HCT116 (cell line): ENCODE results near the gene SLC28A3. TPM values are rescaled to one million over a fixed set of nuclear protein-coding genes. Genes with fewer than 3 reads are reported as not detected.

Experiments
- ATAC-seq: fragments of 200-7000 bp; cut with Tn5 transposase; 2 replicates; pipeline ENCODE4 v1.9.1; 2020; ENCODE audit warnings: mild to moderate bottlenecking, moderate library complexity
- BruUV-seq: library from RNA; stranded (reverse); fragments of 400-500 nt; replicated peaks from 2 replicates; lab custom pipeline; 2021; lab: Mats Ljungman, UMichigan
- CTCF ChIA-PET: fragments of 300-600 bp; sonication (Branson Sonifier 250); formaldehyde crosslinking; loops from one replicate; lab custom pipeline; 2021; ENCODE audit warnings: antibody characterized with exemption; lab: Charles Lee
- POLR2A ChIA-PET: fragments of 300-600, 350-600 bp; sonication (Branson Sonifier 250); formaldehyde crosslinking; loops from one replicate; lab custom pipeline; 2021; ENCODE audit warnings: antibody characterized with exemption; lab: Charles Lee
- RAD21 ChIA-PET, 2 experiments: fragments of 300-600 bp; sonication (Branson Sonifier 250); formaldehyde crosslinking; loops; one replicate each; lab custom pipeline; 2023; ENCODE audit warnings: low total read pairs in 2 of 2; ENCODE audit not compliant: uncharacterized antibody in 2 of 2, unreplicated experiment in 2 of 2, low non-redundant PET in 1 of 2; lab: Charles Lee
- DNase-seq: peaks from one replicate; pipeline ENCODE4 v3.0.0-alpha.2; 2010; ENCODE audit warnings: low read depth, low spot score
- H2AFZ ChIP-seq: fragments of 200-600 bp; shearing (Covaris generic), sonication (generic); 2 replicates; pipeline ENCODE4 v1.6.1; 2017; ENCODE audit warnings: low read depth, mixed run types, mixed read lengths, antibody characterized with exemption, low read length; ENCODE audit not compliant: poor library complexity, severe bottlenecking
- H3K27ac ChIP-seq: 2 replicates; pipeline ENCODE4 v1.5.1; 2012; ENCODE audit warnings: low read depth, low read length
- H3K27me3 ChIP-seq: fragments of 200-600 bp; sonication (generic); 2 replicates; pipeline ENCODE4 v1.6.1; 2016; ENCODE audit warnings: mixed run types, low read length, mixed read lengths; ENCODE audit not compliant: insufficient read depth
- H3K36me3 ChIP-seq, 2 experiments: fragments of 200-500 bp in 1 of 2; fragments of 200-600 bp in 1 of 2; sonication (Bioruptor generic) in 1 of 2; sonication (generic) in 1 of 2; 2 replicates each; pipeline versions ENCODE4 v1.5.1 to v1.6.1; 2014 to 2016; ENCODE audit warnings: low read length in 2 of 2, inconsistent platforms in 1 of 2, mixed read lengths in 1 of 2, mixed run types in 1 of 2; ENCODE audit not compliant: insufficient read depth in 2 of 2, control insufficient read depth in 1 of 2
- H3K4me1 ChIP-seq, 2 experiments: fragments of 200-600 bp in 1 of 2; sonication (generic) in 1 of 2; 2 replicates each; pipeline versions ENCODE4 v1.5.1 to v1.6.1; 2012 to 2017; ENCODE audit warnings: low read length in 2 of 2, inconsistent platforms in 1 of 2, mild to moderate bottlenecking in 1 of 2, mixed read lengths in 1 of 2, mixed run types in 1 of 2, moderate library complexity in 1 of 2; ENCODE audit not compliant: insufficient read depth in 2 of 2, control insufficient read depth in 1 of 2
- H3K4me2 ChIP-seq: fragments of 200-600 bp; sonication (generic); 2 replicates; pipeline ENCODE4 v1.6.1; 2017; ENCODE audit warnings: mixed run types, low read length, mixed read lengths
- H3K4me3 ChIP-seq, 2 experiments: fragments of 200-600 bp in 1 of 2; sonication (generic) in 1 of 2; replicated peaks in 1 of 2; 2 replicates each; pipeline ENCODE4 v1.5.1; 2011 to 2016; ENCODE audit warnings: low read length in 2 of 2, control low read depth in 1 of 2, low read depth in 1 of 2, mild to moderate bottlenecking in 1 of 2, mixed read lengths in 1 of 2, mixed run types in 1 of 2
- H3K79me2 ChIP-seq: fragments of 200-600 bp; sonication (generic); 2 replicates; pipeline ENCODE4 v1.6.1; 2017; ENCODE audit warnings: mild to moderate bottlenecking, mixed run types, low read length, moderate library complexity, mixed read lengths; ENCODE audit not compliant: insufficient read depth
- H3K9ac ChIP-seq: fragments of 200-600 bp; sonication (generic); 2 replicates; pipeline ENCODE4 v1.6.1; 2016; ENCODE audit warnings: low read length, mixed read lengths
- H3K9me2 ChIP-seq: fragments of 200-600 bp; sonication (generic), shearing (Covaris generic); 2 replicates; pipeline ENCODE4 v1.6.1; 2017; ENCODE audit warnings: mixed run types, mild to moderate bottlenecking, moderate library complexity; ENCODE audit not compliant: insufficient read depth
- H3K9me3 ChIP-seq, 2 experiments: fragments of 200-500 bp in 1 of 2; fragments of 200-600 bp in 1 of 2; sonication (Bioruptor generic) in 1 of 2; sonication (generic) in 1 of 2; 2 replicates each; pipeline ENCODE4 v1.6.1; 2014 to 2017; ENCODE audit warnings: low read length in 2 of 2, mixed read lengths in 2 of 2, inconsistent platforms in 1 of 2, low read depth in 1 of 2, mild to moderate bottlenecking in 1 of 2, mixed run types in 1 of 2, moderate library complexity in 1 of 2; ENCODE audit not compliant: control insufficient read depth in 1 of 2, insufficient read depth in 1 of 2
- H4K20me1 ChIP-seq: fragments of 200-600 bp; sonication (generic), shearing (Covaris generic); 2 replicates; pipeline ENCODE4 v1.6.1; 2017; ENCODE audit warnings: mixed run types, mild to moderate bottlenecking, moderate library complexity; ENCODE audit not compliant: insufficient read depth
- ATF3 ChIP-seq: IDR thresholded peaks from 2 replicates; pipeline ENCODE4 v1.6.1; 2012
- CBX3 ChIP-seq: IDR thresholded peaks from 2 replicates; pipeline ENCODE4 v1.6.1; 2012; ENCODE audit warnings: low read depth
- EGR1 ChIP-seq: IDR thresholded peaks from 2 replicates; pipeline ENCODE4 v1.6.1; 2012; ENCODE audit warnings: low read depth
- EZH2phosphoT487 ChIP-seq: fragments of 200-600 bp; IDR thresholded peaks from 2 replicates; pipeline ENCODE4 v1.6.1; 2018; ENCODE audit warnings: antibody characterized with exemption, borderline replicate concordance
- JUND ChIP-seq: IDR thresholded peaks from 2 replicates; pipeline ENCODE4 v1.6.1; 2012
- POLR2A ChIP-seq: IDR thresholded peaks from 2 replicates; pipeline ENCODE4 v1.7.0; 2011; ENCODE audit warnings: borderline replicate concordance; ENCODE audit not compliant: insufficient read depth, insufficient read length; ENCODE audit errors: extremely low read depth
- REST ChIP-seq: IDR thresholded peaks from 2 replicates; pipeline ENCODE4 v1.6.1; 2012; ENCODE audit warnings: low read depth
- SIN3A ChIP-seq: IDR thresholded peaks from 2 replicates; pipeline ENCODE4 v1.6.1; 2012; ENCODE audit warnings: low read depth
- SRF ChIP-seq: IDR thresholded peaks from 2 replicates; pipeline ENCODE4 v1.6.1; 2012; ENCODE audit warnings: low read depth
- TCF7L2 ChIP-seq: IDR thresholded peaks from 2 replicates; pipeline ENCODE4 v1.7.0; 2011; ENCODE audit warnings: borderline replicate concordance, inconsistent platforms; ENCODE audit not compliant: insufficient read depth, insufficient read length; ENCODE audit errors: extremely low read depth
- YY1 ChIP-seq: IDR thresholded peaks from 2 replicates; pipeline ENCODE4 v1.6.1; 2011; ENCODE audit warnings: low read length, low read depth, moderate library complexity, mild to moderate bottlenecking; ENCODE audit not compliant: insufficient replicate concordance; ENCODE audit errors: extremely low read depth
- ZFX ChIP-seq: fragments of 450-650 bp; IDR thresholded peaks from 2 replicates; pipeline ENCODE4 v1.6.1; 2017
- intact Hi-C: fragments of 100-400 bp; cut with micrococcal nuclease; formaldehyde crosslinking; loops from 2 replicates; pipeline ENCODE4 v1.10.0; 2022
- total RNA-seq: library from RNA; stranded (reverse); gene quantifications from one replicate; pipeline ENCODE4 v1.2.1, GENCODE V29; 2021; ENCODE audit not compliant: unreplicated experiment
- TF ChIP-seq, protein P1 (sequence below): IDR thresholded peaks from 2 replicates; pipeline ENCODE4 v1.6.1; 2012
- TF ChIP-seq, protein P2 (sequence below), 3 experiments: fragments of 200-600 bp in 1 of 3; sonication (generic) in 1 of 3; IDR thresholded peaks in 2 of 3; conservative IDR thresholded peaks in 1 of 3; 2 replicates each; pipeline ENCODE4 v1.5.1; 2012 to 2017; ENCODE audit warnings: low read depth in 2 of 3, low read length in 2 of 3, antibody characterized with exemption in 1 of 3, borderline replicate concordance in 1 of 3, control low read depth in 1 of 3, mild to moderate bottlenecking in 1 of 3, mixed read lengths in 1 of 3, mixed run types in 1 of 3, moderate library complexity in 1 of 3; ENCODE audit not compliant: insufficient read depth in 1 of 3

Gene SLC28A3
- total RNA-seq, 1 experiment from 2014 or later, result not detected

DNA sequence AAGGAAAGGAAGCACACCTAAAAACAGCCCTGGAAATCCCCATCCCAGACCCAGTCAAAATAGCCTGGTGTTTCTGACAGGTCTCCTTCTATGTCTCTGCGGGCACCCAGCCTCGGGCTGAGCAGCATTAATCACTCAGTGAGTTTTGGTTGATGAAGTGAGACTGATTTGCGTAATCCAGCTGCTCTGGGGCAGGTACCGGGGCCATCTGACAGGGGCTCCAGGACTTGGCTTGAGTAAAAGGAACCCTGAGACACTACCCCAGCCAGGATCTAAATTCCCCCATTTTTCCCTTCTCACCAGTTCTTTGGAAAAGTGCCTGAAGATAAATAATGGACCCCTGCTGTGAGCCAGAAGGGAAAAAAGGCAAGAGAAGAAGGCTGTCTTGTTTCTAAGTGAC, 596 bp downstream of the SLC28A3 start:
- TF ChIP-seq ZFX (no peak), SRF (no peak), CBX3 (no peak), YY1 (no peak), SIN3A (no peak), TCF7L2 (no peak), REST (no peak), EGR1 (no peak), EZH2phosphoT487 (no peak), POLR2A (no peak), JUND (no peak), ATF3 (no peak)
- TF ChIP-seq, protein P1, sequence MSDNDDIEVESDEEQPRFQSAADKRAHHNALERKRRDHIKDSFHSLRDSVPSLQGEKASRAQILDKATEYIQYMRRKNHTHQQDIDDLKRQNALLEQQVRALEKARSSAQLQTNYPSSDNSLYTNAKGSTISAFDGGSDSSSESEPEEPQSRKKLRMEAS, result no peak
- TF ChIP-seq, protein P2, sequence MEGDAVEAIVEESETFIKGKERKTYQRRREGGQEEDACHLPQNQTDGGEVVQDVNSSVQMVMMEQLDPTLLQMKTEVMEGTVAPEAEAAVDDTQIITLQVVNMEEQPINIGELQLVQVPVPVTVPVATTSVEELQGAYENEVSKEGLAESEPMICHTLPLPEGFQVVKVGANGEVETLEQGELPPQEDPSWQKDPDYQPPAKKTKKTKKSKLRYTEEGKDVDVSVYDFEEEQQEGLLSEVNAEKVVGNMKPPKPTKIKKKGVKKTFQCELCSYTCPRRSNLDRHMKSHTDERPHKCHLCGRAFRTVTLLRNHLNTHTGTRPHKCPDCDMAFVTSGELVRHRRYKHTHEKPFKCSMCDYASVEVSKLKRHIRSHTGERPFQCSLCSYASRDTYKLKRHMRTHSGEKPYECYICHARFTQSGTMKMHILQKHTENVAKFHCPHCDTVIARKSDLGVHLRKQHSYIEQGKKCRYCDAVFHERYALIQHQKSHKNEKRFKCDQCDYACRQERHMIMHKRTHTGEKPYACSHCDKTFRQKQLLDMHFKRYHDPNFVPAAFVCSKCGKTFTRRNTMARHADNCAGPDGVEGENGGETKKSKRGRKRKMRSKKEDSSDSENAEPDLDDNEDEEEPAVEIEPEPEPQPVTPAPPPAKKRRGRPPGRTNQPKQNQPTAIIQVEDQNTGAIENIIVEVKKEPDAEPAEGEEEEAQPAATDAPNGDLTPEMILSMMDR (IDR thresholded peaks at IDR 0.05 in 2 of 3, conservative IDR thresholded peaks at IDR 0.05 in 1 of 3; ENCODE audit: borderline replicate concordance in 1 of 3, insufficient read depth in 1 of 3, low read depth in 2 of 3, low read length in 2 of 3), result no peak
- H3K27me3 ChIP-seq, result no peaks in the 10 kb centered on the region
- H3K4me2 ChIP-seq, result no peak overlapping the region
- no peaks in the 10 kb centered on the region for H3K36me3 ChIP-seq
- no peak overlapping the region for H3K27ac ChIP-seq
- BruUV-seq, result no TSS peak
- POLR2A ChIA-PET, result no interaction called here
- no peak for DNase-seq
- H3K79me2 ChIP-seq, result no peaks in the 10 kb centered on the region
- RAD21 ChIA-PET, result no interaction called here
- H3K9me2 ChIP-seq, result no peaks in the 10 kb centered on the region
- no peaks in the 10 kb centered on the region for H4K20me1 ChIP-seq
- no peaks in the 10 kb centered on the region for H3K4me1 ChIP-seq
- no peak overlapping the region for H3K4me3 ChIP-seq
- no peak overlapping the region for H2AFZ ChIP-seq
- no peak for ATAC-seq
- CTCF ChIA-PET, result no interaction called here
- intact Hi-C loops, result no loop called here
- H3K9me3 ChIP-seq, result no peaks in the 10 kb centered on the region
- no peak overlapping the region for H3K9ac ChIP-seq
